ENCODE results near the gene FRMD4A. TPM values are rescaled to one million over a fixed set of nuclear protein-coding genes. Genes with fewer than 3 reads are reported as not detected.

The FRMD4A gene
- total RNA-seq, 2 experiments from 2014 or later = 3.1 to 3.7 TPM

DNA sequence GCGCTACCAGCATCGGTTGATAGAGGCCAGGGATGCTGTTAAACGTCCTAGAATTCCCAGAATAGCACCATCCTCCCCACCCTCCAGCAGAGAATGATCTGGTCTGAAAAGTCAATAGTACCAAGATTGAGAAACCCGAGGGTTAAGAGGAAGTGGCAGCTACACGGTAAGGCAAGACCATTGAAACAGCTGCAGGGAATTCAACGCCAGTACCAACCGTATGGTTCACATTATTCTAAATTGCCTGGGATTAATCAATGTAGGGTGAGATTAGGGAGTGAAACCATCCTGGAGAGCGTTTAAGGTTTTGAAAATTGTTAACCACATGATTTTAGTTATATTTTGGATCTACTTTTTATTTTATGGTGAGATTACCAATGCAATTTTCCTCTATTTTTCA is 391.8 kb downstream of the FRMD4A start:
- TF ChIP-seq, protein P1, sequence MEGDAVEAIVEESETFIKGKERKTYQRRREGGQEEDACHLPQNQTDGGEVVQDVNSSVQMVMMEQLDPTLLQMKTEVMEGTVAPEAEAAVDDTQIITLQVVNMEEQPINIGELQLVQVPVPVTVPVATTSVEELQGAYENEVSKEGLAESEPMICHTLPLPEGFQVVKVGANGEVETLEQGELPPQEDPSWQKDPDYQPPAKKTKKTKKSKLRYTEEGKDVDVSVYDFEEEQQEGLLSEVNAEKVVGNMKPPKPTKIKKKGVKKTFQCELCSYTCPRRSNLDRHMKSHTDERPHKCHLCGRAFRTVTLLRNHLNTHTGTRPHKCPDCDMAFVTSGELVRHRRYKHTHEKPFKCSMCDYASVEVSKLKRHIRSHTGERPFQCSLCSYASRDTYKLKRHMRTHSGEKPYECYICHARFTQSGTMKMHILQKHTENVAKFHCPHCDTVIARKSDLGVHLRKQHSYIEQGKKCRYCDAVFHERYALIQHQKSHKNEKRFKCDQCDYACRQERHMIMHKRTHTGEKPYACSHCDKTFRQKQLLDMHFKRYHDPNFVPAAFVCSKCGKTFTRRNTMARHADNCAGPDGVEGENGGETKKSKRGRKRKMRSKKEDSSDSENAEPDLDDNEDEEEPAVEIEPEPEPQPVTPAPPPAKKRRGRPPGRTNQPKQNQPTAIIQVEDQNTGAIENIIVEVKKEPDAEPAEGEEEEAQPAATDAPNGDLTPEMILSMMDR (IDR thresholded peaks at IDR 0.05) = no peak
- peaks cover 5% of the 10 kb centered on the region for H3K27me3 Mint-ChIP-seq
- no peaks in the 10 kb centered on the region for H3K36me3 Mint-ChIP-seq (ENCODE audit: low read depth)
- no peak overlapping the region for H3K27ac Mint-ChIP-seq
- Histone ChIP-seq H3K4me3 (ENCODE audit: low read length) (no peak overlapping the region), H3K27me3 (ENCODE audit: control insufficient read depth in 1 of 2, insufficient read depth in 2 of 2, low read length in 2 of 2) (no peaks in the 10 kb centered on the region), H3K4me1 (ENCODE audit: insufficient read depth, low read length) (peaks cover 5% of the 10 kb centered on the region), H3K9me3 (ENCODE audit: control insufficient read depth in 1 of 2, insufficient read depth in 1 of 2, low read length in 2 of 2) (no peaks in the 10 kb centered on the region), H3K36me3 (ENCODE audit: insufficient read depth, low read length) (no peaks in the 10 kb centered on the region), H3K27ac (ENCODE audit: low read depth in 1 of 2, low read length in 2 of 2) (no peak overlapping the region)
- H3K4me3 Mint-ChIP-seq = no peak overlapping the region
- CTCF ChIA-PET = no interaction called here
- ATAC-seq (ENCODE audit: poor library complexity) (no peak), DNase-seq (no peak)
- H3K4me1 Mint-ChIP-seq (ENCODE audit: low read depth) = peaks cover 19% of the 10 kb centered on the region
- no peaks in the 10 kb centered on the region for H3K9me3 Mint-ChIP-seq
- POLR2A ChIA-PET = no interaction called here
- intact Hi-C loops (cut with DNase I, micrococcal nuclease) = no loop called here

DNA sequence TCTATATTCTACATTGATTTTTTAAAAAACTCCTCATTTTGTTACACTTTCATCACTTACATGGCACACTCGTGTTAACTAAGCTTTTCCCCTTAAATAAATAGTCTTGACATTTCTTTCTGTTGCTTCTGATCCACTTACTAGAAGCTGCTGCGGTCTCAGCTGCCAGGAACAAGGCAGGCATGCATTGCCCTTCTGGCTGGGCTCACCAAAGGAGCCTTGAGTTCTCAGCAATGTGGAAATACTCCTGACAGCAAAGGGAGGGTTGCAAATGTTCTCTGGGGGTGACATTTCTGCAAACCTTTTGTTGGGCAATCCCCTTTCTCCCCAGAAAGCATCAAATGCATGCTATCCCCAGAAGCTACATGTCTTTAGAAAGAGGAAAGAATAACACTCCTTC is 393.9 kb downstream of the FRMD4A start:
- Histone ChIP-seq H3K27ac (ENCODE audit: low read depth in 1 of 2, low read length in 2 of 2) (no peak overlapping the region), H3K4me1 (ENCODE audit: insufficient read depth, low read length) (no peaks in the 10 kb centered on the region), H3K4me3 (ENCODE audit: low read length) (no peak overlapping the region), H3K9me3 (ENCODE audit: control insufficient read depth in 1 of 2, insufficient read depth in 1 of 2, low read length in 2 of 2) (no peaks in the 10 kb centered on the region), H3K36me3 (ENCODE audit: insufficient read depth, low read length) (no peaks in the 10 kb centered on the region), H3K27me3 (ENCODE audit: control insufficient read depth in 1 of 2, insufficient read depth in 2 of 2, low read length in 2 of 2) (peaks cover 0 to 4% of the 10 kb centered on the region in 2 experiments)
- Mint-ChIP-seq H3K36me3 (ENCODE audit: low read depth) (no peaks in the 10 kb centered on the region), H3K27me3 (peaks cover 5% of the 10 kb centered on the region), H3K4me1 (ENCODE audit: low read depth) (peaks cover 2% of the 10 kb centered on the region), H3K4me3 (no peak overlapping the region), H3K9me3 (no peaks in the 10 kb centered on the region), H3K27ac (no peak overlapping the region)
- CTCF ChIA-PET = no interaction called here
- TF ChIP-seq, protein P1 (IDR thresholded peaks at IDR 0.05) = no peak
- intact Hi-C loops (cut with DNase I, micrococcal nuclease) = no loop called here
- no peak for ATAC-seq (ENCODE audit: poor library complexity)
- DNase-seq = no peak
- POLR2A ChIA-PET = no interaction called here

DNA sequence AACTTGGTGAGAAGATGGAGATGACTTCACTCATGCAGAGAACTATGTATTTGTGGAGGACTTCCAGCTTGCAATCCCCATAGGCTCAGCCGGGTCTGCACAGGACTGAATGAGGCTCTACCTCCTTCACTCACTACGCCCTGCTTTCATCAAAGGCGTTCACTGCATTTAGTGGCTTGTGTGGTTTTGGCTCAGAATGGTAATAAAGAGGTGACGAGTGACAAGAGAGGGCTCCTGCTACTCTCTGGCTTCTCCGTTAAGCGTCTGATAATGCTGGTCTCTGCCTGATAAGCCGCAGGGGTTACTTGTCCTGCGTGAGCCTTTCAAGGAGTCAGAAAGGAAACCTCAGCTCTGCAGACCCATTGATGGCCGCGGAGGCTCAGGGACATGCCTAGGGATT is 400.6 kb downstream of the FRMD4A start:
- CTCF ChIA-PET = interaction anchor here (1.3 kb wide), 1 partner anchor 103 kb away, joined by 3 read pairs; no protein-coding TSS in a partner anchor
- Mint-ChIP-seq H3K9me3 (no peaks in the 10 kb centered on the region), H3K27ac (no peak overlapping the region), H3K4me1 (ENCODE audit: low read depth) (peaks cover 21% of the 10 kb centered on the region), H3K27me3 (peaks cover 3% of the 10 kb centered on the region), H3K4me3 (peak overlapping the region; percentile 20), H3K36me3 (ENCODE audit: low read depth) (no peaks in the 10 kb centered on the region)
- H3K27me3 ChIP-seq (ENCODE audit: control insufficient read depth in 1 of 2, insufficient read depth in 2 of 2, low read length in 2 of 2) = peaks cover 0 to 4% of the 10 kb centered on the region in 2 experiments
- no peak overlapping the region for H3K4me3 ChIP-seq (ENCODE audit: low read length)
- TF ChIP-seq, protein P1 (IDR thresholded peaks at IDR 0.05) = no peak
- no peaks in the 10 kb centered on the region for H3K9me3 ChIP-seq (ENCODE audit: control insufficient read depth in 1 of 2, insufficient read depth in 1 of 2, low read length in 2 of 2)
- H3K27ac ChIP-seq (ENCODE audit: low read depth in 1 of 2, low read length in 2 of 2) = no peak overlapping the region
- H3K36me3 ChIP-seq (ENCODE audit: insufficient read depth, low read length) = no peaks in the 10 kb centered on the region
- peaks cover 5% of the 10 kb centered on the region for H3K4me1 ChIP-seq (ENCODE audit: insufficient read depth, low read length)
- intact Hi-C loops (cut with DNase I, micrococcal nuclease) = no loop called here
- DNase-seq (peak in 11 of 14 experiments; percentile 1 to 64 (median 9)), ATAC-seq (ENCODE audit: poor library complexity) (peak; percentile 94)
- POLR2A ChIA-PET = interaction anchor here (1.2 kb wide), 1 partner anchor 80 kb away, joined by 3 read pairs; no protein-coding TSS in a partner anchor
